Sigmoid colon (tissue), 4 donors: ENCODE data around the gene CUL4A.

Experiments
- CTCF ChIP-seq, 4 experiments: fragments of 450-650 bp in 3 of 4; fragments of 200-600 bp in 1 of 4; IDR thresholded peaks; one replicate each; pipeline ENCODE4 v1.5.1; 2016 to 2019; ENCODE audit warnings: antibody characterized with exemption in 4 of 4, mild to moderate bottlenecking in 3 of 4, moderate library complexity in 2 of 4
- POLR2A ChIP-seq, 2 donors: fragments of 450-650 bp; IDR thresholded peaks; one replicate each; pipeline ENCODE4 v1.6.1; 2016; ENCODE audit warnings: antibody characterized with exemption in 2 of 2, mild to moderate bottlenecking in 2 of 2, moderate library complexity in 2 of 2
- POLR2AphosphoS5 ChIP-seq, 4 donors: sonication (generic); formaldehyde crosslinking; IDR thresholded peaks; one replicate each; pipeline ENCODE4 v1.6.1; 2017; ENCODE audit warnings: antibody characterized with exemption in 4 of 4

- no peak for TF ChIP-seq CTCF (IDR thresholded peaks at IDR 0.05)
- no peak for TF ChIP-seq POLR2A (IDR thresholded peaks at IDR 0.05)
- no peak for TF ChIP-seq POLR2AphosphoS5 (IDR thresholded peaks at IDR 0.05)
Measured at GRCh38 chr13:113239986-113240385, 30.6 kb downstream of the CUL4A start.
